Iris pigment epithelial cell (primary cell): ENCODE results near the gene THAP7.
"Not testable (repeated sequence)": the region's sequence is repeated elsewhere in the genome, so short reads cannot be mapped to it uniquely, and the experiment has no call there.

Experiments
- DNase-seq: peaks from one replicate; pipeline ENCODE4 v3.0.0-alpha.2; 2011; ENCODE audit warnings: low read depth

The THAP7 gene, protein sequence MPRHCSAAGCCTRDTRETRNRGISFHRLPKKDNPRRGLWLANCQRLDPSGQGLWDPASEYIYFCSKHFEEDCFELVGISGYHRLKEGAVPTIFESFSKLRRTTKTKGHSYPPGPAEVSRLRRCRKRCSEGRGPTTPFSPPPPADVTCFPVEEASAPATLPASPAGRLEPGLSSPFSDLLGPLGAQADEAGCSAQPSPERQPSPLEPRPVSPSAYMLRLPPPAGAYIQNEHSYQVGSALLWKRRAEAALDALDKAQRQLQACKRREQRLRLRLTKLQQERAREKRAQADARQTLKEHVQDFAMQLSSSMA

DNA sequence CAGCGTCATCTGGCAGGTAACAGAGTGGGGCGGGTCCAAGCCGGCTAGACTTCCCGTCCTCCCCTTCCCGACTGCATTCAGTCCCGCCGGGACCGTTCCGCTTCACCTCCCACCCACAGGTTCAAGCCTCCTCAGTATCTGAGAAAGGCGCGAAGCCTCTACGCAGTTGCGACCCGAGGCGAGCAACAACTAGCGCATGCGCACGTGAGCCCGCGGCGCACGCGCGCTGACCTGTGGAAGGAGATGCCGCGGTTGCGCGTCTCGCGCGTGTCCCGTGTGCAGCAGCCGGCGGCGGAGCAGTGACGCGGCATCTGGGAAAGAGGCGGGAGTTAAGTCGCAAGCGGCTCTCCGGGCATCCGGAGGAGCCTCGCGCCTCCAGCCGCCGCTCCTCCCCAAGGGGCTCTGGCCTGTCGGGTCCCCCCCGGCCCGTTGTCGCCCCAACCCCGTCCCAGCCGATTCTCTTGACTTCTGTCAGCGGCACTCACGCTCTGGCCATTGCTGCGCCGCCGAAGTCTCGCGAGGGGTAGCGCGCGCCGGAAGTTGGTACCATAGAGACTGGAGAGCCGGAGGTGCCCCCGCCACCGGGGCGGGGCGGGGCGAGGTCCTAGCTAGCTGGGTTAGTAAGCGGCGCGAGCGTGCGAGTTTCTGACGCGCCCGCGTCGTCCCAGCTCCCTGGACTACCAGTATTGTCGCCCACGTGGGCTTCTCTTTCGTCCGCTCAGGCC lies at the start of gene THAP7:
THAP7 (minus strand) TSS at position 518 of the 725 bp plus-strand sequence; CDS start at position 311, 207 bp downstream.
- peak; percentile 95 for DNase-seq

DNA sequence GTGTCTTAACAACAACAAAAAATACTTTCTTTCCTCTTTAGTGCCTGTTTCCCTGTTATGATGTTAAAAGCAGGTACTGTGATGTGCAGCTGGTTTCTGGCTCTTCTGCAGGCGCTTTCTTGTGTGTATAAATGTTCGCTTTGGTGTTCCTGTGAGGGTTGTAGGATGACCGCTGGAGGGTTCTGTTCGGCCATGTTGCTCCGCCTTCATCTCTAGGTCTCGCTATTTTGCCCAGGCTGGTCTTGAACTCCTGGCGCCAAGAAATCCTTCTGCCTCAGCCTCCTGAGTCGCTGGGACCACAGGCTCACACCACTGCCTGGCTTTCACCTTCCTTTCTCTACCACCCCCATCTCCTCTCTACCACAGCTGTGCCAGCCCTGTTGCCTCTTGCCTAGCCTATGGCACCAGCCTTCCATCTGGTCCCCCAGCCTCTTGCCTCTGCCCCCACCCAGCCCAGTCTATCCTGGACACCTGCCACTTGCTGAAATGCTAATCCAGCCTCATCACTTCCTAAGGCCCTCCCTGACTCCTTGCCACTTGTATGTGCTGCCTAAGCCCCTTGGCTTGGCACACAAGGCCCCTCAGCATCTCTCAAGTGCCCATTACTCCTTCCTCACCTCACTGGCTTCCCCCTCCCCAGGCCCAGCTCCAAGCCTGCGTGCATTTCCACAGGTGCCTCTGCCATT lies 49.4 kb upstream of the THAP7 start:
- no peak for DNase-seq

DNA sequence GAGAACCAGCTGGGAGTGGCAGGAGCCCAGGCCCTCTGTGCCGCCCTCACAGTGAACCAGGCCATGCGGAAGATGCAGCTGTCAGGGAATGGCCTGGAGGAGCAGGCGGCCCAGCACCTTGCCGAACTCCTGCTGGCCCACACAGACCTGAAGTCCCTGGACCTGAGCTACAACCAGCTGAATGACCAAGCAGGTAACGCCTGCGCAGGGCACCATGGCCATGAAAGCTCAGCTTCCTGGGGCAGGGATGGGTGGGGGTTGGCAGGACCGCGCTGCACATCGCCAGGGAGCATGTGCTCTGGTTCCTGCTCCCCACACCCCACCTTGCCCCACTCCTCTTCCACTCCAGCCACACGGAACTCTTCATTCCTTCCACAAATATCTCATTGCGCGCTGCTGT lies 47.0 kb upstream of the THAP7 start:
- not testable (repeated sequence) for DNase-seq

DNA sequence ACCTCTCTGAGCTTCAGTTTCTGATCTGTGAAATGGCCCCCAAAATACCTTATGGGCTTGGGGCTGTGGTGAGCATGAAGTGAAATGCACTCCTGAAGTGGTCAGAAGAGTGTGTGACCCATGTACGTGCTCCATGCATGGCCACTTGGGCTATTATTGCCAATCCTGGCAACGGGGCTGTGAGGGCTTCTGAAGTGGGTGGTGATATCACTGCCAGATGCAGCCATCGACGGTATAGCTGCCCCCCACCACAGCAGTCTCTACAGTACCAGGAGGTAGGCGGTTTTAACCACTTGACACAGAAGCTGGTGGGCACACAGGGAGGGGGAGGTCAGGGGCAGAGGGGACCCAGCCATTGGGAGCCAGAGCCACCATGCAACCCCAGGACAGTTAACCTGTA lies 46.5 kb upstream of the THAP7 start:
- DNase-seq = not testable (repeated sequence)

DNA sequence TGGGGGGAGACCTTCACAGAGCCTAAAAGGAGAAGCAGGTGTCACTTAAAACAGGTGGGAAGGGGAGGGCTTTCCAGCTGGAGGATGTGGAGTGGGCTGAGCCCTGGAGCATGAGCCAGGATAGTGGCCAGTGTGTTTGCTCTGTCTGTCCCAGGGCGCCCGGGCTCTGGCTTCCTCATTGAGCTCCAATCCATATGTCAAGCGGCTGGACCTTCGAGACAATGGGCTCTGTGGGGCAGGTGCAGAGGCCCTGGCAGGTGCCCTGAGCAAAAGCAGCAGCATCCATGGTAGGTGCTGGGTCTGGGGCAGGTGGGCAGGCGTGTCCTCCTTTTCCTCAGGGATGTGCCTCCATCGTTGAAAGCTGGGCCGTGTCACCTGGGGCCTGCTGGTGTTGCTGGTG lies 45.8 kb upstream of the THAP7 start:
- DNase-seq = no peak

DNA sequence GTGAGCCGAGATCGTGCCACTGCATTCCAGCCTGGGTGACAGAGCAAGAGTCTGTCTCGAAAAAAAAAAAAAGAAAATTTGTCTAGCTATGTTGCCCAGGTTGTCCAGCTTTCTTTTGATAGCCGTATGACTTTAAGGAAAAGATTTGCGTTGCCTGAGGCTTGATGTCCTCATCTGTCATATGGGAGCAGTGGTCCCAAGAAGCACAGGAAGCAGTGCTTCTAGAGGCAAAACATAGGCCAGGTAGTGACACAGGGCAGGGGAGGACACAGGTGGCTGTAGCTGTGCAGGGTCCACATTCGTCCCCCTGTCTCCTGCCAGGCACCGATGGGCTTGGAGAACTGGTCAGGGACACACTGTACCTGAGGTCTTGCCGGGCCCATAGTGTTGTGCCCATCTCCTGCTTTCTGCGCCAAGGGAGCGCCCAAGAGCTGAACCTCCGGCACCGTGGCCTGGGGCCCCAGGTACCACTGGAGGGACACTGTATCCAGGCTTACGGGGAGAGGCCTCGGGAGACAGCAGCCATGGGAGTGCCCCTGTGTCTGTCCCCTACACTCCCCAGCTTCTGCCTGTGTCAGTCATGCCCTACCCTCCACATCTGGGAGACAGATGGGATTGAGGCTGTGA lies 45.2 kb upstream of the THAP7 start:
- no peak for DNase-seq

DNA sequence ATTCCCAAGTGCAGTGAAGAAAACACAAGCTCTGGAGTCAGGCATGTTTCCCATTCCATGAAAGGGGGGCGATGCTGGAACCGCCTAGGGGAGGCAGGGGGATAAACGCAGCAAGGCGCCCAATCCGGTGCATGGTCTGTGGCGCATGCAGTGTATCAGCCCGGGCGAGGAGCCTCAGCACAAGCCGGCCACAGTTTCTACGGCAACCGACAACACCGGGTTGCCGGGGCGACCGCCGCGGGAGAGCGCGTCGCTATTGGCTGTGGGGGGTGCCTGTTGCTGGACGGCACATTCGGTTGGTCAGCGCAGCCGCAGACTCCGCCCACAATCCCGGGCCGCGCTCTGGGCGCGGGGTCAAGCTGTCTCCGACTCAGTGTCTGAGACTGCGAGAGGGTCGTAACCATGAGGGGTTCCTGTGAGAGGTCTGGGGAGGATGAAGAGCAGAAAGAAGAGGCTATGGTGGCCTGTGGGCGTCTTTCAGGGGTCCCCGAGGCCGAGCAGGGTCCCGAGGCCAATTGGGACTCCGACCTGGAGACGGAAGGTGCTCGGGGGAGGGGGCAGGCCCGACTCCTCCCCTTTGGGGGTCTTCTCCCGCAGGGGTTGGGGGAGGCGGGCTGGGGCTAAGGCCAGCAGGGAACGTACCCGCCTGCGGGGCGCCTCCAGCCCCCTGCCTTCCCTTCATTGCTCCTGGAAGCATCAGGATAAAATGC lies 43.8 kb upstream of the THAP7 start, which contains the start of gene LRRC74B:
LRRC74B (plus strand) TSS at position 362 of the 710 bp plus-strand sequence; CDS start at position 403, 41 bp downstream.
- peak; percentile 94 for DNase-seq

DNA sequence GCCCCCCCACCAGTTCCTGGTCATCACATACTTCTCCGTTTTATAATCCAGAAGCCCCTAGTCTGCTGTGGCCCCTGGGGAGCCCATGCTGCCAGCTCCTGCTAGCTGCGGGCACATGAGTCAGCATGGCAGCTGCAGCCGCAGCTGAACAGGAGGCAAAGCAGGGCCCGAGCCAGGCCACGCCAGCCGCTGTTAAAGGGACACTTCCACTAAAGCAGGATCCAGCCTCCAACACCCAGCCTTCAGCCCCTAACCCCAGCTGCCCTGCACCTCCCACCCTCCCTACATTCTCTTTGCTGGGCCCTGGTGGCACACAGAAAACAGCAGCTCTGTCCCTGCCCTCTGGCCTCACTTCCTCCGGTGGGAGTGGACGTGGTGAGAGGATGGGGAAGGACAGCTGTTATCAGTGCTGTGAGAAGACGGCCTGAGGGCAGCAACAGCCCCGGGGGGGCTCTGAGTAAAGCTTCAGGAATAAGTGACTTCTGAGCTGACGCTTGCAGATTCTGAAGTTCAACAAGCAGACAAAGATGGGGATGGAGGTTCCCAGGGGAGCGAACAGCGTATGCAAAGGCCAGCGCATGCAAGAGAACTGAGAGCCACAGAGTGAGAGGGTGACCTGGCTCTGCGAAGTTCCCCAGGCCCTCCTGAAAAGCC lies 43.1 kb upstream of the THAP7 start:
- peak; percentile 53 for DNase-seq

DNA sequence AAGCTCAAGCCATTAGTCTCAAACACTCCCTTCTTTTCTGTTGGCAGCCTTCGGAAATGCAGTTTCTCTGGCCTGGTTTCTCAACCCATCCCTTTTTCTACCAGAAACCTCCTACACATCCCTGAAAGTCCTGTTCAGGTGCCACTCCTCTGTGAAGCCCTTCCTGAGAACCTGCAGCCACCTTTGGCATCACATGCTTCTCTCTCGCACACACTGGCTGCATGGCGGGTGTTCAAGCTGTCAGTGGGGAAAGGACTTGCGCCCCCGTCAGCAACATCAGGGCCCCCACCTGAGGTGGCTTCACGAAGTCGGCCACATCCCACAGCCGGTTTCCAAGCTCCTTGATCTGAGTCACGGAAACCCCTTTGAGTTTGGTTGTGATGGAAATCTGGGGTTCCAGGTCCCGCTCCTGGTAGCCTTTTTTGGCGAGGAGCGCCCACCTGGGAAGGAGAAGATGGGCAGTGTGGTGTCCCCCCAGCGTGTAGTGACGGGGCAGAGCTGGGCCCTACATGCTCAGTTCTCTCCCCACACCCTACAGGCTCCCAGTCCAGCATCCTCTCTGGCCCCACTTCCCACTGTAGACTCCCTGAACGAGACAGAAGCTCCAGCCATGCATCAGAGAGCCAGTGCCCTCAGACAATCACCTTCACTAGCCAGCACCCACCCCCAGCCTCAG lies 42.1 kb upstream of the THAP7 start:
- DNase-seq = no peak

DNA sequence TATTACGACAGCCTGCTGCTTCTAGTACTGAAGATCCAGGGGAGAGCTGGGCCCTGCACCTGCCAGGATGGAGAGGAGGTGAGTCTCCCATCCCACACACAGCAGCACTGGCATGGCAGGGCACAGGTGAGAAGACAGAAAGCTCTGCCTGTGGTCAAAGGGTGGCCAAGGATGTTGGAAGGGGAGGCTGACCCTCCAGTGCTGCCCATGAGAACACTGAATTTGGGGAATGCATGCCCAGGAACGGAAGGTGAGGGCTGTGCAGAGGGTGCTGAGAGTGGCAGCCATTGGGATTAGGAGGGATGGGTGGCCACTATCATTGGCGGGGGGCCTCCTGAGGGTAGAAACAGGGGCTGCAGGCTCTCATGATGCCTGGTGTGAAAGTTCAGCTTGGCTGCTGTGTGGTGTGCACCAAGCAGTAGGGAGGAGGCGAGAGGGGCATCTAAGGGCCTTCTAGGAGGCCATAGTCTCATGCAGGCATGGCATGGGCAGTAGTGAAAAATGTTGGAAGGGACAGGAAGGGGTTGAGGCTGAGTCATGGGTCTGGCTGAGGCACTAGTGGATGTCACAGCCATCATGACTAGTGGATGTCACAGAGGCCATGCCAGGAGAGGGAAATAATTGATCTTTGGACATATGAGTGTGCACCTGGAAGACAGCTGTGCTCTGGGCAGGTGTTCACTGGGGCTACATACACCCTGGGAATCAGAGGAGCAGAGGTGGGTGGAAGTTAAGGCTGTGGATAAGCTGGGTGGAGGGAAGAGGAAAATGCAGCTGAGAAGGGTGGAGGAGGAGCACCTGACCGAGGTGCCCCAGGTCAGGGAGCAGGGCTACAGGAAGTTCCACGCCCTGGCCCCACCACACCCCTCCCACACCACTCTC lies 41.3 kb upstream of the THAP7 start:
- DNase-seq = no peak

DNA sequence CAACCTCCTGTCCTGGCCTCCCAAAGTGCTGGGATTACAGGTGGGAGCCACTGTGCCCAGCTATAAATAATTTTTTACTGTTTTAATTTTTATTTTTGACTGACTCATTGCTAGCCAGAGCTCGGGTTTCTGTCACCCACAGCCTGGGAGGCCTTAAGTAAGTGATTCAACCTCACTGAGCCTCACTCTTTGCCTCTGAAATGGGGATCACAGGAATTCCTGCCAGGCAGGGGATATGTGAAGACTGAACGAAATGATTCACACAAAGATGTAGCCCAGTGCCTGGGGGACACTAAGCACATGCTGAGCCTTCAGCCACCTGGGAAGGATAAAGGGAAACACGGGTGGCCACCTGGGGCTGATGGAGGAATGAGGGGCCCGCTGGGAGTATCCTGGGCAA lies 40.0 kb upstream of the THAP7 start:
- peak; percentile 87 for DNase-seq

DNA sequence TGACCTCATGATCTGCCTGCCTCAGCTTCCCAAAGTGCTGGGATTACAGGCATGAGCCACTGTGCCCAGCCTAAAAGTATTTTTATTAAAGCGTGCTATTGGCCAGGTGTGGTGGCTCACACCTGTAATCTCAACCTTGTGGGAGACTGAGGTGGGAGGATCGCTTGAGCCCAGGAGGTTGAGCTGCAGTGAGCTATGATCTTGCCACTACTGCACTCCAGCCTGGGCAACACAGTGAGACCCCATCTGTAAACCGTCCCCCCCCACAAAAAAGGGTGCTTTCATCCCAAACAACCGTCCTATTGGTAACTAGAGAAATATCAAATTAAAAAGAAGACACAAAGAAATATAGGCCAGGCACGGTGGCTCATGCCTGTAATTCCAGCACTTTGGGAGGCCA lies 37.2 kb upstream of the THAP7 start:
- not testable (repeated sequence) for DNase-seq

DNA sequence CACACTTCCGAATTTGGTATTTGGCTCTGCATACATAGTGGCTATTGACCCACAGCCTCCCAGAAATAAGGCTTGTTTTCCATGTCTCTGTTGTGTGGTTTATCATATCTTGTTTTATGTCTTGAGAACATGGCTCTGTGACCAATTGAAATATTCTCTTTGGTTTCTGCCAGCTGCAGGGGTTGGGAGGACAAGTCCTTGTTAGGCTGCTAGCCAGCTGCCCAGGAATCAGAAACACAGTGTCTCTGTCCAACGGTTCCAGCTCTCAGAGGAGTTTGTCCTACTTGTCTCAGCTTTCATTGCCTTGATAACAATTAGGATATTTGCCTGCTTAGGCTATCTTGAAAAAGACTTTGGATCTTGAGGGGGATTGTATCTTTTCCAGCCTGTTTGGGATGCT lies 36.5 kb upstream of the THAP7 start:
- peak; percentile 44 for DNase-seq

DNA sequence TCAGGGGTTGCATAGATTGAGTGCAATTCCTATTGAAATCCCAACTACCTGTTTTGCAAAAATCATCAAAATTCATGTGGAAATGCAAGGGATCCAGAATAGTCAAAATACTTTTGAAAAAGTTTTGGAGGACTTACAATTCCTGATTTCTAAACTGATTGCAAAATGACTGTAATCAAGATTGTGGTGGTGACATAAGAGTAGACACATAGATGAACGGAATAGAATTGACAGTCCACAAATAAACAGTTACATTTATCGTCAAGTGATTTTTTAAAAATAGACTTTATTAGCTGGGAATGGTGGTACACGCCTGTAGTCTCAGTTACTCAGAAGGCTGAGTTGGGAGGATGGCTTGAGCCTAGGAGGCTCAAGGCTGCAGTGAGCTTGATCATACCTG lies 33.1 kb upstream of the THAP7 start:
- DNase-seq = no peak

DNA sequence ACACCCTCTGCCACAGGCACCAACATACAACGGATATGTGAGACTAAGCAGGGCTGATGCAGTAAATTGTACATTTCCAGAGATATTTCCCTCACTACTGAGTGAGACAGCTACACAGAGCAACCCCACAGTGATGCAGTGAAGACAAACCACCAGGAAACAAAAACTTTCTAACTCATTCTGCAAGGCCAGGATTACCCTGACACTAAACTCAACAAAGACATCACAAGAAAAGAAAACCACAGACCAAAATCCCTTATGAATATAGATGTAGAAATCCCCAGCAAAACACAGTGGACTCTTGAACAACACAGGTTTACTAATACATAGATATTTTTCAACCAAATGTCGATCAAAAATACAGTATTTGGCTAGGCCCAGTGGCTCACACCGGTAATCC lies 32.0 kb upstream of the THAP7 start:
- DNase-seq = no peak

DNA sequence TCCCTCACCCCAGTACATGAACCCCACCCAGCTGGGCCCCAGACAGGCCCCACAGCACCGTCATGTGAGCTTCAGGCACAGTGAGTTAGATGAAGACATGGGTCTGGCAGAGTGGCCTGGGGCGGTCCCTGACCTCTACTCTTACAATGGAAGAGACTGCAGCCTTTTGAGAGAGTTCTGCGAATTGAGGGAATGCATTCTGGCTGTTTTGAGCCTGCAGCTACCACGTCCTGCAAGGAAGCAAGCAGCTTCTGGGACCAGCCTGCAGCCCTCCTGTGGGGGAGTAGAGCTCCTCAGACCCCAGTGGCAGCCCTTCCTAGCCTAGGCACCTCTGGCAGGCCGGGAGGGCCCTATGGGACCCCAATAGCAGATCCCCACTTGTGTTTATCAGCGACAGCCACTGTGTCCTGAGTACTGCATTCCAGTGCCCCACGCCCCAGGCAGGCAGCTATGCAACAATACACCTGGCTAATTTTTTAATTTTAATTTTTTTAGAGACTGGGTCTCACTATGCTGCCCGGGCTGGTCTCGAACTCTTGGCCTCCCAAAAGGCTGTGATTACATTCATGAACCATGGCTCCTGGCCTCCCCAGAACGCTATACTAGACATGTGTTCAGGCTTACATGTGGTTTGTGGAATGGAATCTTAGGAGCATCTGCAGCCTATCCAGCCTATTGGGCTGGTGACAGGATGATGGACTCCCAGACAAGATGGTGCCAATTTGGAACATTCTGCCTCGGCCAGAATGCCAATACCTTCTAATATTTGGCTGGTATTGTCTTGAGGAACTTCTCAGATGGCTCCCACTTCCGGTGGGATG lies 31.2 kb upstream of the THAP7 start:
- no peak for DNase-seq

DNA sequence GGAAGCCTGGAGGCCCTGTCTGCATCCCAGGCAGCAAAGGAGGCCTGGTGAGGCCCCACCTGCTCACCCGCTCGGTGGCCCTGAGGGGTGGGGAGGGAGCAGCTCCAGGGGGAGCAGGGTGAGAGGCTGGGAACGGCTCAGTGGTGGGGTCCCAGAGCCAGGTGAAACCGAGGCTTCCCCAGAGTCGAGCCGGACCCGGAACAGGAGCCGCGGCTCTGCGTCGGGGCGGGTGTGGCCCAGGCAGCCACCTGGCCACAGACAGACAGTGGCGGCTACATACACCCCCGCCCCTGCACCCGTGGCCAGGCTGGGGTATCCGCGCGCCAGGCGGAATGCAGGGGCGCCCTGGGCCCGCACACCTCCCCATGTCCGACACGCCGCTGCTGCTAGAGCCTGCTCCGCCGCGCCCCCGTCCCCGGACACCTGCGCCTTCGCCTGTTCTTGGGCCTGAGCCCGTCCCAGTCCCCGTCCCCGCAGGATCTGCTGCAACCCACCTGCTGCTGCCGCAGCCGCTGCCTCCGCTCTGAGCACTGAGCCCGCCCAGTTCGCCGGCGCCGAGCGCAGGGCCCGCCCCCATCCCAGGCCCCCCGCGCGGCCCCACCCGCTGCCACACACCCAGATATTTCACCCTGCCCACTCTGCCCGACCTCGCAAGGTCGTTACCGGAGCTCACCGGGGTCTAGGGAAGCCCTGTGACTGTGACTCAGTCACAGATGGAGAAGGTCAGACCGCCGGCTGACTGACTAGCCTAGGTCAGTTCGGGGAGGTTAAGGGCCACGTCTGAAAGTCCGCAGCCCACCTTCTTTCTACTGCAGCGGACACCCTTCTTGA lies 30.3 kb upstream of the THAP7 start, which contains the start of gene SLC7A4:
SLC7A4 (minus strand) TSS at position 525 of the 831 bp plus-strand sequence. CDS start 749 bp downstream, outside the sequence.
- no peak for DNase-seq
